KOPT-K1 (cell line): ENCODE data around the gene DGKG.

ENCODE experiments used
- H3K27ac ChIP-seq: fragments of 200-600 bp; sonication (generic); 2 replicates; pipeline ENCODE4 v1.5.1; 2016; ENCODE audit warnings: antibody characterized with exemption, mild to moderate bottlenecking, low read depth, low read length; ENCODE audit not compliant: poor library complexity, severe bottlenecking
- H3K36me3 ChIP-seq: fragments of 200-600 bp; sonication (generic); 2 replicates; pipeline ENCODE4 v1.5.1; 2017; ENCODE audit warnings: antibody characterized with exemption, mild to moderate bottlenecking, low read length, moderate library complexity; ENCODE audit not compliant: insufficient read depth
- H3K9me3 ChIP-seq: fragments of 200-600 bp; sonication (generic); 2 replicates; pipeline ENCODE4 v1.5.1; 2017; ENCODE audit warnings: antibody characterized with exemption, low read length, mild to moderate bottlenecking; ENCODE audit not compliant: insufficient read depth, poor library complexity, severe bottlenecking

The DGKG gene

GRCh38 chr3:186255703-186256331 lies 106.2 kb downstream of the DGKG start:
- Histone ChIP-seq H3K36me3 (no peaks in the 10 kb centered on the region), H3K9me3 (no peaks in the 10 kb centered on the region), H3K27ac (no peak overlapping the region)

GRCh38 chr3:186254676-186255650 lies 107.1 kb downstream of the DGKG start:
- H3K27ac ChIP-seq, result no peak overlapping the region
- no peaks in the 10 kb centered on the region for H3K36me3 ChIP-seq
- no peaks in the 10 kb centered on the region for H3K9me3 ChIP-seq

- H3K27ac ChIP-seq, result no peak overlapping the region
- no peaks in the 10 kb centered on the region for H3K36me3 ChIP-seq
- H3K9me3 ChIP-seq, result no peaks in the 10 kb centered on the region
Measured at GRCh38 chr3:186251948-186252619, 110.0 kb downstream of the DGKG start.

GRCh38 chr3:186248850-186249249 lies 113.2 kb downstream of the DGKG start:
- Histone ChIP-seq H3K9me3 (no peaks in the 10 kb centered on the region), H3K36me3 (no peaks in the 10 kb centered on the region), H3K27ac (no peak overlapping the region)

- no peaks in the 10 kb centered on the region for H3K9me3 ChIP-seq
- H3K36me3 ChIP-seq, result no peaks in the 10 kb centered on the region
- no peak overlapping the region for H3K27ac ChIP-seq
Measured at GRCh38 chr3:186247821-186248814, 113.9 kb downstream of the DGKG start.

GRCh38 chr3:186246941-186247340 lies 115.1 kb downstream of the DGKG start:
- H3K36me3 ChIP-seq, result no peaks in the 10 kb centered on the region
- H3K9me3 ChIP-seq, result no peaks in the 10 kb centered on the region
- no peak overlapping the region for H3K27ac ChIP-seq

- H3K27ac ChIP-seq, result no peak overlapping the region
- H3K9me3 ChIP-seq, result no peaks in the 10 kb centered on the region
- H3K36me3 ChIP-seq, result no peaks in the 10 kb centered on the region
Measured at GRCh38 chr3:186244016-186244415, 118.0 kb downstream of the DGKG start.

GRCh38 chr3:186241910-186242821 lies 119.9 kb downstream of the DGKG start:
- no peak overlapping the region for H3K27ac ChIP-seq
- no peaks in the 10 kb centered on the region for H3K36me3 ChIP-seq
- H3K9me3 ChIP-seq, result no peaks in the 10 kb centered on the region

- Histone ChIP-seq H3K9me3 (no peaks in the 10 kb centered on the region), H3K27ac (no peak overlapping the region), H3K36me3 (no peaks in the 10 kb centered on the region)
Measured at GRCh38 chr3:186239321-186239720, 122.7 kb downstream of the DGKG start.

- Histone ChIP-seq H3K27ac (no peak overlapping the region), H3K36me3 (no peaks in the 10 kb centered on the region), H3K9me3 (no peaks in the 10 kb centered on the region)
Measured at GRCh38 chr3:186237915-186238314, 124.1 kb downstream of the DGKG start.

GRCh38 chr3:186236357-186237020 lies 125.5 kb downstream of the DGKG start:
- H3K27ac ChIP-seq, result no peak overlapping the region
- no peaks in the 10 kb centered on the region for H3K36me3 ChIP-seq
- no peaks in the 10 kb centered on the region for H3K9me3 ChIP-seq

GRCh38 chr3:186235554-186235953 lies 126.5 kb downstream of the DGKG start:
- Histone ChIP-seq H3K36me3 (no peaks in the 10 kb centered on the region), H3K9me3 (no peaks in the 10 kb centered on the region), H3K27ac (no peak overlapping the region)

GRCh38 chr3:186234152-186234551 lies 127.9 kb downstream of the DGKG start:
- H3K36me3 ChIP-seq, result no peaks in the 10 kb centered on the region
- H3K9me3 ChIP-seq, result no peaks in the 10 kb centered on the region
- no peak overlapping the region for H3K27ac ChIP-seq
